PC-3 (cell line): ENCODE results near the gene CDH13.

Experiments used
- EZH2 ChIP-seq: fragments of 300-600 bp; sonication (generic); IDR thresholded peaks from one replicate; pipeline ENCODE4 v1.6.1; 2017; ENCODE audit warnings: antibody characterized with exemption, mild to moderate bottlenecking, low read length; ENCODE audit not compliant: unreplicated experiment
- TF ChIP-seq, protein P1 (sequence below): fragments of 300-600 bp; sonication (generic); conservative IDR thresholded peaks from 2 replicates; pipeline ENCODE4 v1.5.1; 2017; ENCODE audit warnings: antibody characterized with exemption, low read depth, mild to moderate bottlenecking, low read length

- no peak for TF ChIP-seq EZH2
- TF ChIP-seq, protein P1, sequence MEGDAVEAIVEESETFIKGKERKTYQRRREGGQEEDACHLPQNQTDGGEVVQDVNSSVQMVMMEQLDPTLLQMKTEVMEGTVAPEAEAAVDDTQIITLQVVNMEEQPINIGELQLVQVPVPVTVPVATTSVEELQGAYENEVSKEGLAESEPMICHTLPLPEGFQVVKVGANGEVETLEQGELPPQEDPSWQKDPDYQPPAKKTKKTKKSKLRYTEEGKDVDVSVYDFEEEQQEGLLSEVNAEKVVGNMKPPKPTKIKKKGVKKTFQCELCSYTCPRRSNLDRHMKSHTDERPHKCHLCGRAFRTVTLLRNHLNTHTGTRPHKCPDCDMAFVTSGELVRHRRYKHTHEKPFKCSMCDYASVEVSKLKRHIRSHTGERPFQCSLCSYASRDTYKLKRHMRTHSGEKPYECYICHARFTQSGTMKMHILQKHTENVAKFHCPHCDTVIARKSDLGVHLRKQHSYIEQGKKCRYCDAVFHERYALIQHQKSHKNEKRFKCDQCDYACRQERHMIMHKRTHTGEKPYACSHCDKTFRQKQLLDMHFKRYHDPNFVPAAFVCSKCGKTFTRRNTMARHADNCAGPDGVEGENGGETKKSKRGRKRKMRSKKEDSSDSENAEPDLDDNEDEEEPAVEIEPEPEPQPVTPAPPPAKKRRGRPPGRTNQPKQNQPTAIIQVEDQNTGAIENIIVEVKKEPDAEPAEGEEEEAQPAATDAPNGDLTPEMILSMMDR = no peak
Measured at GRCh38 chr16:83470416-83470815, 843.6 kb downstream of the CDH13 start.
